ENCODE measurements around the gene BCKDHB.

DNA sequence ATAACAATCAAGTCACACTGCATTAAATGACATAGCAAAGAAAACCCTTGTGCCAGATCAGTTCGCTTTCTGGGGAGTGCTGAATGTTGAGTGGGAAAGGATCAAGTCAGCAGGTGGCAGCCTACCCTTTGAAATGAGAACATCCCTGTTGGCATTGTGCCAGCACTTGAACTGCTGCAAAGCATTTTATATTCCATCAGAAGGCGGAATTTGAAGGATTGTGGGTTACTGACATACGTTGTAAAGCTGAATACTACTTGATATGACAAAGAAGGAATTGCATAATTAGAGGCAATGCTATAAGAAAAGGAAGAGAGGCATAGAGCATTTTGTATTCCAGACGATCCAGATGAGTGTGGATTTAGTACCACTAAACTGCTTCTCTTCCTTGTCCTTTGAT is 26.5 kb downstream of the BCKDHB start:
- TF ChIP-seq, protein P1, sequence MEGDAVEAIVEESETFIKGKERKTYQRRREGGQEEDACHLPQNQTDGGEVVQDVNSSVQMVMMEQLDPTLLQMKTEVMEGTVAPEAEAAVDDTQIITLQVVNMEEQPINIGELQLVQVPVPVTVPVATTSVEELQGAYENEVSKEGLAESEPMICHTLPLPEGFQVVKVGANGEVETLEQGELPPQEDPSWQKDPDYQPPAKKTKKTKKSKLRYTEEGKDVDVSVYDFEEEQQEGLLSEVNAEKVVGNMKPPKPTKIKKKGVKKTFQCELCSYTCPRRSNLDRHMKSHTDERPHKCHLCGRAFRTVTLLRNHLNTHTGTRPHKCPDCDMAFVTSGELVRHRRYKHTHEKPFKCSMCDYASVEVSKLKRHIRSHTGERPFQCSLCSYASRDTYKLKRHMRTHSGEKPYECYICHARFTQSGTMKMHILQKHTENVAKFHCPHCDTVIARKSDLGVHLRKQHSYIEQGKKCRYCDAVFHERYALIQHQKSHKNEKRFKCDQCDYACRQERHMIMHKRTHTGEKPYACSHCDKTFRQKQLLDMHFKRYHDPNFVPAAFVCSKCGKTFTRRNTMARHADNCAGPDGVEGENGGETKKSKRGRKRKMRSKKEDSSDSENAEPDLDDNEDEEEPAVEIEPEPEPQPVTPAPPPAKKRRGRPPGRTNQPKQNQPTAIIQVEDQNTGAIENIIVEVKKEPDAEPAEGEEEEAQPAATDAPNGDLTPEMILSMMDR (conservative IDR thresholded peaks at IDR 0.05) = peak; percentile 63
- TF ChIP-seq ZFX (IDR thresholded peaks at IDR 0.05) = no peak
